AG20443 (cell line): ENCODE data around the gene MRTFB.

ENCODE experiments used
- DNase-seq: peaks from one replicate; pipeline ENCODE4 v3.0.0; 2012; ENCODE audit warnings: low spot score, mixed read lengths

Gene MRTFB

GRCh38 chr16:14308368-14308723 is 237.2 kb downstream of the MRTFB start:
- DNase-seq = no peak

- no peak for DNase-seq
These were observed 238.1 kb downstream of the MRTFB start for GRCh38 chr16:14309001-14309886.

GRCh38 chr16:14309906-14310305 is 238.8 kb downstream of the MRTFB start:
- DNase-seq = peak; percentile 84

- peak; percentile 32 for DNase-seq
These were observed 239.4 kb downstream of the MRTFB start for GRCh38 chr16:14310519-14310991.

GRCh38 chr16:14314116-14314515 is 243.0 kb downstream of the MRTFB start:
- DNase-seq = no peak

GRCh38 chr16:14315683-14316320 is 244.7 kb downstream of the MRTFB start:
- DNase-seq = no peak
